IMR-90 (cell line): ENCODE results near the gene TPSG1. TPM values are rescaled to one million over a fixed set of nuclear protein-coding genes. Genes with fewer than 3 reads are reported as not detected.

ENCODE experiments used
- ATAC-seq: fragments of 200-7000 bp; cut with Tn5 transposase; 2 replicates; pipeline ENCODE4 v1.9.1; 2020; ENCODE audit warnings: low read depth, mild to moderate bottlenecking, moderate library complexity
- BruUV-seq: library from RNA; stranded (reverse); fragments of 400-500 nt; replicated peaks from 2 replicates; lab custom pipeline; 2021; lab: Mats Ljungman, UMichigan
- CTCF ChIA-PET: fragments of 300-600 bp; formaldehyde crosslinking; extraction: SDS; loops from one replicate; lab custom pipeline; 2021; ENCODE audit warnings: antibody characterized with exemption; lab: Yijun Ruan, JAX
- POLR2A ChIA-PET: fragments of 300-600 bp; sonication (Branson Sonifier 250); formaldehyde crosslinking; loops from one replicate; lab custom pipeline; 2022; ENCODE audit warnings: antibody characterized with exemption; ENCODE audit not compliant: unreplicated experiment; lab: Charles Lee
- DNase-seq: peaks from one replicate; pipeline ENCODE4 v3.0.0; 2013
- H2AFZ ChIP-seq: replicated peaks from 2 replicates; pipeline ENCODE3; 2013; ENCODE audit warnings: low read length, mild to moderate bottlenecking; ENCODE audit not compliant: poor library complexity
- H2AK5ac ChIP-seq: 2 replicates; pipeline ENCODE4 v1.6.1; 2013; ENCODE audit warnings: low read depth, low read length, inconsistent platforms
- H2AK9ac ChIP-seq: replicated peaks from 2 replicates; pipeline ENCODE3; 2013; ENCODE audit warnings: mild to moderate bottlenecking, low read depth, low read length, moderate library complexity; ENCODE audit not compliant: poor library complexity
- H2BK120ac ChIP-seq: 2 replicates; pipeline ENCODE4 v1.6.1; 2013; ENCODE audit warnings: low read depth, low read length, inconsistent platforms
- H2BK15ac ChIP-seq: 3 replicates; pipeline ENCODE4 v1.6.1; 2013; ENCODE audit warnings: low read depth, low read length, inconsistent platforms
- H2BK20ac ChIP-seq: 2 replicates; pipeline ENCODE4 v1.6.1; 2013; ENCODE audit warnings: low read depth, mild to moderate bottlenecking, inconsistent platforms, low read length, moderate library complexity
- H2BK5ac ChIP-seq: 2 replicates; pipeline ENCODE4 v1.6.1; 2013; ENCODE audit warnings: mild to moderate bottlenecking, low read depth, low read length, inconsistent platforms; ENCODE audit not compliant: poor library complexity, severe bottlenecking
- H3K14ac ChIP-seq: replicated peaks from 2 replicates; pipeline ENCODE4 v1.6.1; 2013; ENCODE audit warnings: low read depth, low read length, inconsistent platforms
- H3K18ac ChIP-seq: 2 replicates; pipeline ENCODE4 v1.6.1; 2013; ENCODE audit warnings: low read depth, low read length, control low read depth
- H3K23ac ChIP-seq: 2 replicates; pipeline ENCODE4 v1.6.1; 2013; ENCODE audit warnings: low read depth, low read length, inconsistent platforms
- H3K27ac ChIP-seq: 2 replicates; pipeline ENCODE4 v1.5.1; 2013; ENCODE audit warnings: mild to moderate bottlenecking, control low read depth, low read length; ENCODE audit not compliant: insufficient read depth
- H3K27me3 ChIP-seq: 2 replicates; pipeline ENCODE4 v1.6.1; 2013; ENCODE audit warnings: low read length; ENCODE audit not compliant: control insufficient read depth, insufficient read depth
- H3K36me3 ChIP-seq: 2 replicates; pipeline ENCODE4 v1.6.1; 2013; ENCODE audit warnings: low read length, mixed read lengths; ENCODE audit not compliant: control insufficient read depth, insufficient read depth
- H3K4ac ChIP-seq: 2 replicates; pipeline ENCODE4 v1.6.1; 2013; ENCODE audit warnings: low read depth, low read length, inconsistent platforms
- H3K4me1 ChIP-seq: 2 replicates; pipeline ENCODE4 v1.6.1; 2013; ENCODE audit warnings: low read length, mixed read lengths; ENCODE audit not compliant: control insufficient read depth, insufficient read depth
- H3K4me2 ChIP-seq: 2 replicates; pipeline ENCODE4 v1.6.1; 2013; ENCODE audit warnings: low read depth, mild to moderate bottlenecking, control low read depth, low read length, moderate library complexity
- H3K4me3 ChIP-seq: 2 replicates; pipeline ENCODE4 v1.5.1; 2013; ENCODE audit warnings: low read depth, mild to moderate bottlenecking, control low read depth, low read length, moderate library complexity; ENCODE audit not compliant: insufficient read depth
- H3K56ac ChIP-seq: 2 replicates; pipeline ENCODE4 v1.6.1; 2013; ENCODE audit warnings: low read length, inconsistent platforms; ENCODE audit not compliant: insufficient read depth; ENCODE audit errors: extremely low read depth
- H3K79me1 ChIP-seq, 2 experiments: 2 replicates each; pipeline ENCODE4 v1.6.1; 2013; ENCODE audit warnings: low read length in 2 of 2, inconsistent platforms in 1 of 2, low read depth in 1 of 2
- H3K9ac ChIP-seq: 2 replicates; pipeline ENCODE4 v1.6.1; 2013; ENCODE audit warnings: low read depth, low read length, control low read depth
- H3K9me1 ChIP-seq: 2 replicates; pipeline ENCODE4 v1.6.1; 2013; ENCODE audit warnings: low read length, inconsistent platforms; ENCODE audit not compliant: insufficient read depth
- H3K9me3 ChIP-seq: 2 replicates; pipeline ENCODE4 v1.6.1; 2013; ENCODE audit warnings: low read length; ENCODE audit not compliant: control insufficient read depth, insufficient read depth
- H4K20me1 ChIP-seq: 2 replicates; pipeline ENCODE4 v1.6.1; 2013; ENCODE audit warnings: low read length, inconsistent platforms; ENCODE audit not compliant: insufficient read depth
- H4K5ac ChIP-seq: 2 replicates; pipeline ENCODE4 v1.6.1; 2013; ENCODE audit warnings: mild to moderate bottlenecking, low read depth, low read length, control low read depth
- H4K8ac ChIP-seq, 2 experiments: 2 replicates each; pipeline ENCODE4 v1.6.1; 2013; ENCODE audit warnings: low read depth in 2 of 2, low read length in 2 of 2, control low read depth in 1 of 2, inconsistent platforms in 1 of 2
- H4K91ac ChIP-seq: 2 replicates; pipeline ENCODE4 v1.6.1; 2013; ENCODE audit warnings: low read depth, low read length, inconsistent platforms; ENCODE audit not compliant: insufficient read depth
- BHLHE40 ChIP-seq: fragments of 150-350 bp; IDR thresholded peaks from 2 replicates; pipeline ENCODE4 v1.6.1; 2016; ENCODE audit warnings: mild to moderate bottlenecking, low read depth, low read length
- CEBPB ChIP-seq: IDR thresholded peaks from 2 replicates; pipeline ENCODE4 v1.6.1; 2012; ENCODE audit warnings: low read depth, low read length, improper control_type of control experiment
- CHD1 ChIP-seq: IDR thresholded peaks from 2 replicates; pipeline ENCODE4 v1.6.1; 2012; ENCODE audit warnings: low read depth, low read length, improper control_type of control experiment
- CTCF ChIP-seq: conservative IDR thresholded peaks from 2 replicates; pipeline ENCODE4 v1.5.1; 2012; ENCODE audit warnings: mild to moderate bottlenecking, low read depth, low read length, improper control_type of control experiment
- ELK1 ChIP-seq: fragments of 150-350 bp; IDR thresholded peaks from 2 replicates; pipeline ENCODE4 v1.6.1; 2016; ENCODE audit warnings: low read depth, mild to moderate bottlenecking, low read length, moderate library complexity, borderline replicate concordance
- FOS ChIP-seq: fragments of 150-350 bp; IDR thresholded peaks from 2 replicates; pipeline ENCODE4 v1.6.1; 2016; ENCODE audit warnings: low read depth, low read length
- MAFK ChIP-seq: IDR thresholded peaks from 2 replicates; pipeline ENCODE4 v1.6.1; 2012; ENCODE audit warnings: low read depth, low read length, improper control_type of control experiment
- MAZ ChIP-seq: IDR thresholded peaks from 2 replicates; pipeline ENCODE4 v1.6.1; 2012; ENCODE audit warnings: low read depth, mild to moderate bottlenecking, low read length, improper control_type of control experiment, moderate library complexity, borderline replicate concordance
- MXI1 ChIP-seq: IDR thresholded peaks from 2 replicates; pipeline ENCODE4 v1.6.1; 2012; ENCODE audit warnings: low read depth, mild to moderate bottlenecking, low read length, moderate library complexity, borderline replicate concordance
- NFE2L2 ChIP-seq: fragments of 150-350 bp; IDR thresholded peaks from 2 replicates; pipeline ENCODE4 v1.6.1; 2016; ENCODE audit warnings: low read depth, mild to moderate bottlenecking, low read length
- POLR2A ChIP-seq: IDR thresholded peaks from 2 replicates; pipeline ENCODE4 v1.6.1; 2012; ENCODE audit warnings: mild to moderate bottlenecking, low read depth, low read length
- RAD21 ChIP-seq: IDR thresholded peaks from 2 replicates; pipeline ENCODE4 v1.6.1; 2012; ENCODE audit warnings: low read length, improper control_type of control experiment
- RCOR1 ChIP-seq: IDR thresholded peaks from 2 replicates; pipeline ENCODE4 v1.6.1; 2012; ENCODE audit warnings: mild to moderate bottlenecking, low read length, improper control_type of control experiment; ENCODE audit not compliant: insufficient replicate concordance
- RFX5 ChIP-seq: IDR thresholded peaks from 2 replicates; pipeline ENCODE4 v1.8.0; 2012; ENCODE audit warnings: low read depth, mild to moderate bottlenecking, low read length, moderate library complexity
- SMC3 ChIP-seq: fragments of 150-350 bp; IDR thresholded peaks from 2 replicates; pipeline ENCODE4 v1.6.1; 2016; ENCODE audit warnings: low read depth, mild to moderate bottlenecking, antibody characterized with exemption, low read length, moderate library complexity
- USF2 ChIP-seq: fragments of 150-350 bp; IDR thresholded peaks from 2 replicates; pipeline ENCODE4 v1.6.1; 2017; ENCODE audit warnings: mild to moderate bottlenecking, antibody characterized with exemption, low read length, low read depth
- WGBS, 2 experiments: methylation state at CpG; one replicate each; pipeline versions ENCODE4 v1.1.5 to v1.1.7; 2013; ENCODE audit warnings: missing lambda C conversion rate in 2 of 2; ENCODE audit not compliant: insufficient read length in 1 of 2; ENCODE audit errors: extremely low coverage in 2 of 2; 5-methylcytosine and 5-hydroxymethylcytosine counted together
- dilution Hi-C: fragments of 300-500 bp; cut with HindIII; formaldehyde crosslinking; loops from one replicate; pipeline ENCODE4 v1.14.3; 2018; ENCODE audit warnings: low sequenced_read_pairs; ENCODE audit not compliant: unreplicated experiment
- in situ Hi-C: fragments of 300-500 bp; cut with MboI; formaldehyde crosslinking; loops from 3 replicates; pipeline ENCODE4 v1.14.3; 2019; ENCODE audit warnings: low sequenced_read_pairs, inconsistent platforms, mixed read lengths
- intact Hi-C: fragments of 100-400 bp; cut with micrococcal nuclease; formaldehyde crosslinking; loops from 2 replicates; pipeline ENCODE4 v1.10.0; 2022
- polyA plus RNA-seq, 3 experiments: library from polyadenylated mRNA; depleted of rRNA; stranded (reverse); fragments of >200 nt; gene quantifications; 2 replicates each; pipeline ENCODE4 v1.2.3, GENCODE V29; 2012; ENCODE audit warnings: low replicate concordance in 1 of 3
- total RNA-seq: library from RNA; depleted of rRNA; stranded (reverse); fragments of >200 nt; gene quantifications from 2 replicates; pipeline ENCODE4 v1.2.3, GENCODE V29; 2012

Gene TPSG1
- total and polyA plus RNA-seq, 2 of the 4 experiments (the other 2 are of a cell fraction): not detected

GRCh38 chr16:1220098-1220728 is 4.9 kb downstream of the TPSG1 start:
- Histone ChIP-seq H4K20me1 (no peaks in the 10 kb centered on the region), H2BK20ac (no peak overlapping the region), H3K79me1 (no peaks in the 10 kb centered on the region), H3K9me1 (no peaks in the 10 kb centered on the region), H3K56ac (no peak overlapping the region), H3K4me1 (no peaks in the 10 kb centered on the region), H3K4me3 (no peak overlapping the region), H3K27ac (no peak overlapping the region), H2BK5ac (no peak overlapping the region), H3K4me2 (no peak overlapping the region), H2BK120ac (no peak overlapping the region), H3K36me3 (peaks cover 2% of the 10 kb centered on the region; the same call in 1 of the 2 replicates), H4K91ac (no peak overlapping the region), H2BK15ac (no peak overlapping the region), H2AFZ (no peak overlapping the region), H4K5ac (no peak overlapping the region), H4K8ac (no peak overlapping the region), H3K18ac (no peak overlapping the region), H3K27me3 (no peaks in the 10 kb centered on the region), H3K23ac (no peak overlapping the region), H3K9me3 (no peaks in the 10 kb centered on the region), H3K4ac (no peak overlapping the region), H3K9ac (no peak overlapping the region), H2AK5ac (no peak overlapping the region), H3K14ac (no peak overlapping the region), H2AK9ac (no peak overlapping the region)
- intact Hi-C loops (no loop called here), in situ Hi-C loops (loop anchor here (25.0 kb wide), 1 partner anchor 408 kb away; the partner anchor contains the start of gene GNG13), dilution Hi-C loops (no loop called here)
- BruUV-seq: no TSS peak
- POLR2A ChIA-PET: no interaction called here
- WGBS, 2 experiments: 88% methylated on average over 18 of the region's 55 CpGs; no CpG with 5 or more reads in 1 of the 2 experiments
- ATAC-seq (no peak), DNase-seq (no peak)
- TF ChIP-seq CTCF: no peak
- no peak for TF ChIP-seq RAD21
- TF ChIP-seq ELK1: no peak
- TF ChIP-seq CEBPB: no peak
- no peak for TF ChIP-seq MAFK
- TF ChIP-seq USF2: no peak
- no peak for TF ChIP-seq RCOR1
- no peak for TF ChIP-seq SMC3
- TF ChIP-seq NFE2L2: no peak
- no peak for TF ChIP-seq CHD1
- TF ChIP-seq MXI1: no peak
- TF ChIP-seq MAZ: no peak
- no peak for TF ChIP-seq RFX5
- no peak for TF ChIP-seq FOS
- TF ChIP-seq POLR2A: no peak
- no peak for TF ChIP-seq BHLHE40
- CTCF ChIA-PET: no interaction called here
